Endothelial cell of umbilical vein (primary cell): Measurements from ENCODE around the gene DPEP3.

Source experiments
- EZH2 ChIP-seq: IDR thresholded peaks from 2 replicates; pipeline ENCODE4 v1.6.1; 2012; ENCODE audit warnings: borderline replicate concordance, low read depth, mild to moderate bottlenecking, moderate library complexity, low read length, inconsistent platforms; ENCODE audit not compliant: severe bottlenecking
- GATA2 ChIP-seq: IDR thresholded peaks from 2 replicates; pipeline ENCODE4 v1.7.0; 2011; ENCODE audit warnings: low read depth, mild to moderate bottlenecking, moderate library complexity, mixed read lengths, low read length; ENCODE audit not compliant: insufficient read length, insufficient read depth
- JUN ChIP-seq: IDR thresholded peaks from 2 replicates; pipeline ENCODE4 v1.6.1; 2011; ENCODE audit warnings: borderline replicate concordance, low read depth; ENCODE audit not compliant: insufficient read length, insufficient read depth
- MYC ChIP-seq: IDR thresholded peaks from one replicate; pipeline ENCODE4 v1.6.1; 2011; ENCODE audit warnings: mild to moderate bottlenecking, low read depth, low read length
- POLR2A ChIP-seq: IDR thresholded peaks from 2 replicates; pipeline ENCODE4 v1.6.1; 2012; ENCODE audit warnings: low read depth, mild to moderate bottlenecking, control low read depth, low read length
- POLR2AphosphoS5 ChIP-seq: IDR thresholded peaks from 2 replicates; pipeline ENCODE4 v1.6.1; 2012; ENCODE audit warnings: low read depth, mild to moderate bottlenecking, control low read depth, low read length, moderate library complexity; ENCODE audit not compliant: insufficient read depth
- TF ChIP-seq, protein P1 (sequence below), 2 donors: IDR thresholded peaks; 1 replicate in 1 of 2; 2 replicates in 1 of 2; pipeline ENCODE4 v1.5.1; 2011; ENCODE audit warnings: low read length in 2 of 2, mild to moderate bottlenecking in 2 of 2, moderate library complexity in 2 of 2, control low read depth in 1 of 2, inconsistent platforms in 1 of 2, low read depth in 1 of 2; ENCODE audit not compliant: insufficient read depth in 1 of 2; ENCODE audit errors: extremely low read depth in 1 of 2
- TF ChIP-seq, protein P2 (sequence below): IDR thresholded peaks from 2 replicates; pipeline ENCODE4 v1.6.1; 2011; ENCODE audit not compliant: insufficient read depth, insufficient read length

DNA sequence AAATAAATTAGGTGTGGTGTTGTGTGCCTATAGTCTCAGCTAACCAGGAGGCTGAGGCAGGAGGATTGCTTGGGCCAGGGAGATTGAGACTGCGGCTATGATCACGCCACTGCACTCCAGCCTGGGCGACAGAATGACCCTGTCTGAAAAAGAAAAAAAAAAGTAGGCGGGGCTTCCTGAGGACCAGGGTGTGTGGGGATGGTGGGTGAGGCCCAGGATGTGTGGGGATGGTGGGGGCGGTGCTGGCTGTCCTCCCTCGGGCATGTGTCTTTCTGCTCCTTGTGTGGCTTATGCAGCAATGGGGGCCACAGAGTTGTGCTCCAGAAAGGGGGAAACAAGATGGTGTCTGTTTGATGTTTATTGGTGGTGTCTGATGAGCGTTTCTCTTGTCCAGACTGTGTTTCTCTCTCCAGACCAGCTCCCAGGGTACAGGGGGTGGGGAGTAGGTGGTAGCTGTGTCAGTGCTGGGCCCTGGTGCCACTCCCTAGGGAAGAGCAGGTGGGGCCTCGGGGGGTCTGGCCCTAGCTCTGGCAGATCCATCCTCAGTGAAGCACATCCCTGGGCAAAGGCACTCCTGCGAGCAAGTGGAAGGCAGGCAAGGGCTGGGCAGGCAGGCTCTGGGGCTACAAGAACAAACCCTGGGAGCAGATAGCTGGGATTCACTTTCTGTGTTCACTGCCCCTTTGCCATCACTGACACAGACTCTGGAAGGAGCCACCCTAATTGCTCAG is 38.7 kb downstream of the DPEP3 start:
- TF ChIP-seq, protein P1, sequence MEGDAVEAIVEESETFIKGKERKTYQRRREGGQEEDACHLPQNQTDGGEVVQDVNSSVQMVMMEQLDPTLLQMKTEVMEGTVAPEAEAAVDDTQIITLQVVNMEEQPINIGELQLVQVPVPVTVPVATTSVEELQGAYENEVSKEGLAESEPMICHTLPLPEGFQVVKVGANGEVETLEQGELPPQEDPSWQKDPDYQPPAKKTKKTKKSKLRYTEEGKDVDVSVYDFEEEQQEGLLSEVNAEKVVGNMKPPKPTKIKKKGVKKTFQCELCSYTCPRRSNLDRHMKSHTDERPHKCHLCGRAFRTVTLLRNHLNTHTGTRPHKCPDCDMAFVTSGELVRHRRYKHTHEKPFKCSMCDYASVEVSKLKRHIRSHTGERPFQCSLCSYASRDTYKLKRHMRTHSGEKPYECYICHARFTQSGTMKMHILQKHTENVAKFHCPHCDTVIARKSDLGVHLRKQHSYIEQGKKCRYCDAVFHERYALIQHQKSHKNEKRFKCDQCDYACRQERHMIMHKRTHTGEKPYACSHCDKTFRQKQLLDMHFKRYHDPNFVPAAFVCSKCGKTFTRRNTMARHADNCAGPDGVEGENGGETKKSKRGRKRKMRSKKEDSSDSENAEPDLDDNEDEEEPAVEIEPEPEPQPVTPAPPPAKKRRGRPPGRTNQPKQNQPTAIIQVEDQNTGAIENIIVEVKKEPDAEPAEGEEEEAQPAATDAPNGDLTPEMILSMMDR (IDR thresholded peaks at IDR 0.05; ENCODE audit: extremely low read depth in 1 of 2, insufficient read depth in 1 of 2, low read depth in 1 of 2, low read length in 2 of 2), result no peak
- TF ChIP-seq POLR2A, result no peak
- TF ChIP-seq EZH2, result no peak
- TF ChIP-seq, protein P2, sequence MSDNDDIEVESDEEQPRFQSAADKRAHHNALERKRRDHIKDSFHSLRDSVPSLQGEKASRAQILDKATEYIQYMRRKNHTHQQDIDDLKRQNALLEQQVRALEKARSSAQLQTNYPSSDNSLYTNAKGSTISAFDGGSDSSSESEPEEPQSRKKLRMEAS, result no peak
- TF ChIP-seq MYC, result no peak
- no peak for TF ChIP-seq JUN
- no peak for TF ChIP-seq GATA2
- TF ChIP-seq POLR2AphosphoS5, result no peak
